Astrocyte (in vitro differentiated cells and primary cell): ENCODE data around the gene AIFM1.

Experiments used
- CTCF ChIP-seq: IDR thresholded peaks from 2 replicates; pipeline ENCODE4 v1.5.1; 2011; ENCODE audit warnings: low read depth, mild to moderate bottlenecking, inconsistent platforms, low read length, moderate library complexity; ENCODE audit not compliant: insufficient read depth
- EZH2 ChIP-seq: IDR thresholded peaks from 2 replicates; pipeline ENCODE4 v1.6.1; 2012; ENCODE audit warnings: mild to moderate bottlenecking, low read length, inconsistent platforms; ENCODE audit not compliant: insufficient read depth

GRCh38 chrX:130093271-130093670 lies 72.4 kb downstream of the AIFM1 start:
- TF ChIP-seq CTCF (no peak), EZH2 (no peak)
